Measurements from ENCODE around the gene GAS2L3.

GRCh38 chr12:100528034-100528433, 45.5 kb upstream of the GAS2L3 start:
- TF ChIP-seq CTCF (IDR thresholded peaks at IDR 0.05) (no peak), POLR2A (IDR thresholded peaks at IDR 0.05) (no peak)

Measured in uterus (tissue), 2 donors.